Measurements from ENCODE around the gene PAX5.
A peak's percentile ranks its signal among the peaks of the same experiment; 100 is the strongest.

Gene PAX5

GRCh38 chr9:36848946-36849345, 185.1 kb downstream of the PAX5 start:
- no peak for DNase-seq

DNA sequence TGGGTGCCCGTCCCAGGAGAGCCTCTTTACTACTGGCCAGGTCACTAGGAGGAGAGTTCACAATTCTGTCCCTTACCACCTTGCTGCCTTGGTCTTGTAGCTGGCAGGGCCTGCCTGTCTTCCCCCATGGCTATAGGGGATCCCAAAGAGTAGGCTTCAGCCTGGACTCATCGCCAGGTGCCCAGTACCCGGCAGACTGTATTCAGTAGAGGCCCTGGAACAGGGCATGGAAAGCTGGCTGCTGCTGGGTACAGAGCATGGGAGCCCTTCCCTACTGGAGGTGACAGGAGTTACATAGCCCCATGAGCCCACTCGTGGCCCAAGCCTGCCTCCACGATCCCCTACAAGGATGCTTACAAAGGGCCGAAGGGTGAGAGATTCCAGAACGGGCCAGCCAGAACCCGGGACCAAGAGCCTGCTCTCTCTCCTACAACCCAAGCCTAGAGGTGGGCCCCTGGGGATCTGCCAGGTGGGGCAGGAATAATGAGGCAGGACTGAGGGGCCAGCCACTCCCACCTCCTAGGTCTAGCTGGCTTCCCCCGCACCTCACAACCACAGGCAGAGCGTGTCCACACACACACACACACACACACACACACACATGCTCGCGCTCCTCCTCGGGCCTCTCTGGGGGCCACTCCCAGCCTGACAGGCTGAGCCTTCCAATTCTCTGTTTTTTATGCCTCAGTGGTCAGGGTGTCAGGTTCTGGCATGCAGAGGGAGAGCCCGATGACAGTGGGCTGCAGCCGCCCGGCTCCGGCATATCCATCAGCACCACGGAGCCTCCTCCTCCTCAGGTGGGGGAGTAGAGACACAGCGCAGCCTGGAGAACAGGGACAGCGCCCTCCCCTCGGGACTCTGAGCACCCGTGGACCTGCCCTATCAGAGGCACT, 186.0 kb downstream of the PAX5 start:
- DNase-seq, result no peak

GRCh38 chr9:36846621-36847020, 187.4 kb downstream of the PAX5 start:
- DNase-seq, result no peak

- no peak for DNase-seq
Measured at GRCh38 chr9:36845844-36846243, 188.2 kb downstream of the PAX5 start.

GRCh38 chr9:36844961-36845360, 189.1 kb downstream of the PAX5 start:
- DNase-seq, result no peak

GRCh38 chr9:36843964-36844363, 190.1 kb downstream of the PAX5 start:
- no peak for DNase-seq

DNA sequence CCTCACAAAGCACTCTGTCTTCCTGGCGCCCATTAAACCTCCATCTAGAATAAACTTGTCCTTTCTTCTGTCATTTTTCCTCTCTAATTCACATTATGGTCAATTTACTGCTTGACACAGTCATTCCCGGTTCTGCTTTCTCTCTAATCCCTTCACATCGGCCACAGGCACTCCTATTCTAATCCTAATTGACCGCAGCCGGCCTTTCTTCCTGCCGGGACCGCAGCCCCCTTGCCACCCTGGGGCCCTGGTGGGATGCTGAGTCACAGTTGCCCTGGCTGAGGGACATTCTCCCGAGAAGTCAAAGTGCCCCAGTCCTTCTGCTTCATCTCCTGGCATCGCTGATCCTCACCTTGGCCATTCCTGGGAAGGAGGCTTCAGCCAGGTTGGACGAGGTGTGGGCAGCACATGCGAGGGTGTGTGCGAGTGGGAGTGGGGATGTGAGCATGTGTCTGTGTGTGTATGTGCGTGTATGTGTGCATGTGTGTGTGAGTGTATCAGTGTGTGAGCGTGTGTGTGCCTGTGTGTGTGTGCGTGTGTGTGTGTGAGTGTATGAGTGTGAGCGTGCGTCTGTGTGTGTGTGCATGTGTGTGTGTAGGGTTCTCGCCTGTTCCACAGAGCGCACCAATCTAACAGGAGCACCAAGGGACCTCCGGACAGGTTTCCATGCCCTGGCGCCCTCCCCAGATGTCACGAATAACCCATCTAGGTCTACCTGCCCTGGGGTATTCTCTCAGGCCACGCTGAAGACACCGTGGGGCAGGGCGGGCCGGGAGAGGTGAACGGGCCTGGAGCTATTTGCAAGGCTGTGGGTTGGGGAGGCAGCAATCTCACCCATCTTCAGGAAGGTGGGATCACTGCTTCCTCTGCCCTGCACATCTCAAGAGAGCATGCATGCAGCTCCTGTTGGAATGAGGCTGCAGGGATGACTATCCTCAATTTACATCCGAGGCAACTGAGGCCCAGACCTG, 191.2 kb downstream of the PAX5 start:
- DNase-seq, result no peak

DNA sequence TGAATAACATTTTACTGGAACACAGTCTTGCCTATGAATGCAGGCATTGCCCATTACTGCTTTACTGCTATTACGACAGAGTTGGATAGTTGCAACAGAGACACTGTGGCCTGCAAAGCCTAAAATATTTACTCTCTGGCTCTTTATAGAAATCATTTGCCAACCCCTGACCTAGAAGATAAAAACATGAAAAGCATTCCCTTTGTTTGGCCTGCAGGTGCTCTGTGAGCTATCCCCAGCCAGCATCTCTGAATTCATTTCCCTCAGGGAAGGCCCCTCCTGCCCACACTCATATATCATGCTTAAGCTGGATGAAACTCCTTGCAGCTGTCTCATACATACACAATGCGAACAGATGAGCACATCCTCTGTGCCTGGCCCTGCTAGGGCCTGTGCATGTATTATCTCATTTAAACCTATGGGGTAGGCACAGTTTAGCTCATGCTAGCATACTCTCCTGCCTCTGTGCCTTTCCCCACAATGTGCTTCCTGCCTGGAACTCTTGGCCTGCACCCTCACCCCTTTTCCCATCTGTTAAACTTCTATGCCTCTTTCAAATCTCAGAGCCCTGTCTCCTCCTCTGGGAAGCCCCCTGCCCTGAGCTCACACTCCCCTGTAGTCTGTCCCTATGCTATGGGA, 193.1 kb downstream of the PAX5 start:
- no peak for DNase-seq

- DNase-seq, result no peak
Measured at GRCh38 chr9:36839131-36839885, 194.8 kb downstream of the PAX5 start.

GRCh38 chr9:36837431-36838405, 196.3 kb downstream of the PAX5 start:
- no peak for DNase-seq

GRCh38 chr9:36836486-36836885, 197.6 kb downstream of the PAX5 start:
- DNase-seq, result no peak

DNA sequence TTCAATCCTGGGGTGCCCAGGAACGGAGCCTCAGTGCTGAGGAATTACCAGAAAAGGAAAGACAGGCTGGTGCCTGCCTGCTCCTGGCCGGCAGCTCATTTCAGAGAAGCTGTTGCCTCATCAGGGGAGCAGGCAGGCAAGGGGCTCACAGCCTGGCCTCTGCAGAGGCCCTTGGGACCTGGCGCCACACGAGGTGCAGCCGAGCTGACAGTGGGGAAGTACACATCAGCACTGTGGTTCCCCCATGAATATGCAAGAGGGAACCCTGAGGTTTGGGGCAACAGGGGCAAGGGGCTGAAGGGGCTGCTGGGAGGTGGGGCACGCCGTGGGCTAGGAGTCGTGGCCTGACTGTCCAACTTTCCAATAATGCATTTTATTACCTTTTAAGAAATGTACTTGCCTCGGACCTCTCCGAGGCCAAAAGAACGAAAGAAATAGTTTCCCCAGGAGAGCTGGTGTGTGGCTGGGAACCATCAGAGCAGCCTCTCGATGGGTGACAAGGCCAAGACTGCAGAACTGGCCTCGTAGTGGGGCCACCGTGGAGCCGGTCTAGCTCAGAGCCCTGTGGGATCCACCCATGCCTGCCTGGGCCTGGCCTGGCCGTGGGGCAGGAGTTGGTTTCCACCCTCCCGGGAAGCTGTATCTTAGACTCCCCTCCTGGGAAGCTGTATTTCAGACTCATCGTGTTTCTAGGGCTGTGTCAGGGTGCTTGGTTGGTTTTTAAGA, 198.6 kb downstream of the PAX5 start:
- peak in 1 of 2 donors; percentile 12 for DNase-seq

DNA sequence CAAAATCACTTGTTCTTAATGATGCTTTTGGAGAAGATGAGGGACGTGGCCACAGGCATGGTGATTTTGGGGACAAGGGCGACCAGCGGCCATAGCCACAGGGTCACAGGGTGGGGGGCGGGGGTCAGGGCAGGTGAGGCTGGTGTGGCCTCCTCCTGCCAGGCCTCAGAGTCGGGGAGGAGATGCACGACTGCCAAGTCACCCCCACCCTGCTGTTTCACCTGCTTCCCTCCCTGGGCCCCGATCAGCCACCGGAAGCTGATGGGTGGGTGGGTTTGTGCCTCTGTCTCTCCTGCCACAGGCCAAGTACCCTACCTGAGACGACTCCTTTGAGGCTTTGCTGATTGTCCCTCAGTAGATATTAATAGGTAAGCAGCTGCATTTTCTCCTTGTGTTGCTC, 199.3 kb downstream of the PAX5 start:
- DNase-seq, result no peak

- DNase-seq, result no peak
Measured at GRCh38 chr9:36833954-36834353, 200.1 kb downstream of the PAX5 start.

GRCh38 chr9:36832164-36832795, 201.8 kb downstream of the PAX5 start:
- no peak for DNase-seq

DNA sequence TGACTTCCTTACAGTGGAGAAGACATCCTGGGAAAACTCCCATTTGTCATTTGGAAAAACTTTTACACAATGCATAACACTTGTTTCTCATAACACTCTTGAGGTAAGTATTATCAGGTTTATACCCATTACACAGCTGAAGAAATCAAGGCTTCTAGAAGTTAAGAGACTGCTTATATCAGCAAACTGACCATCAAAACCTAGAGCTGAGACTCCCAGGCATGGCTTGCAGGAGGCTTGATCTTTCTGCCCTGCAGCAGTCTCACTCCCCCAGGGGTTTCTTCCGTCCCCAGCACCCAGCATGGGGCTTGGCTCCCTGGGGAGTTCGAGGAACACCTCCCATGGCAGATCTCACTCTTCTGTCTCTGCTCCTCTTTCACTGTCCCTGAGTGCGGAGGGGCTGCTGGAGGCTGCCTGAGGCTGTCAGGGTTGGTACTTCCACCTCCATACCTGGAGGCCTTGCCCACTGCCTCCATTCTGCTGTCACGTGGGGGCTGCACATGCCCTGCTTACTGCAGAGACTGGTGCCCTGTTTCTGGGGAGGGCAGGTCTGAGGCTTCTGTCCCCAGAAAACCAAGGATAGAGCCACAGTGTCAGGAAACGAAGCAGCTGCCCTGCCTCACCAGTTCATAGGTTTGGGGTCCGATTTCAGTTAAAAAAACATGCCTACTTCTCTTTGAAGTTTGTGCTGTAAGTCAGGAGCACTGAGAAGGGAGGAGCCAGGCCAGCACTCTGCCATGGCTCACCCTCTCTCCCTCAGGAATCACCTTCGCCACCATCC, 202.5 kb downstream of the PAX5 start:
- DNase-seq, result no peak

DNA sequence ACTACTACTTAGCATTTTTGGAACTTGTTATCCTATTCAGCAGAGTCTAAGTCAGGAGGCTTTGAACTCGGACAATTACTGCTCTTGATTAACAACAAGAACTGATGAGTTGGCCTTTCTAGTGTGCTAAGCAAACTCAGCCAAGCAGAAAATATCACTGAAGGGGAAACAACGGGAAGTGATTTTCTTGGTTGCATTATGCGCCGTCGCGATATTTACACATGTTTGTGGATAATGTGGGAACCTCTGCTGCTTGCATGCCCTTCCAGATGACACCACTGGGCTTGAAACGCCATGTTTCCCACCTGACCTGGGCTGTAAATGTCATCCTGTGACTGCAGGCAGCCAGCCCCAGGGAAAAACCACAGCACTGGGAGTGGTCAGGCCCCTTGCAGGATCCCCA, 205.5 kb downstream of the PAX5 start:
- no peak for DNase-seq

GRCh38 chr9:36827593-36827992, 206.5 kb downstream of the PAX5 start:
- DNase-seq, result no peak

- no peak for DNase-seq
Measured at GRCh38 chr9:36826581-36826980, 207.5 kb downstream of the PAX5 start.
